MM.1S (cell line): ENCODE results near the gene TMEM232.

ENCODE experiments used
- DNase-seq: peaks from one replicate; pipeline ENCODE4 v3.0.0-alpha.2; 2015
- H2AFZ ChIP-seq: fragments of 300-600 bp; sonication (generic); 2 replicates; pipeline ENCODE4 v1.6.0; 2016; ENCODE audit warnings: antibody characterized with exemption, low read length
- H3F3A ChIP-seq: fragments of 300-600 bp; sonication (generic); 2 replicates; pipeline ENCODE4 v1.6.1; 2016; ENCODE audit warnings: mild to moderate bottlenecking, antibody characterized with exemption, low read length, moderate library complexity, mixed read lengths; ENCODE audit not compliant: insufficient read depth
- H3K27ac ChIP-seq: fragments of 300-600 bp; sonication (generic); 2 replicates; pipeline ENCODE4 v1.5.1; 2016; ENCODE audit warnings: mild to moderate bottlenecking, low read length
- H3K27me3 ChIP-seq: fragments of 300-600 bp; sonication (generic); replicated peaks from 2 replicates; pipeline ENCODE4 v1.6.0; 2016; ENCODE audit warnings: low read length; ENCODE audit not compliant: insufficient read depth
- H3K36me3 ChIP-seq: fragments of 300-600 bp; sonication (generic); replicated peaks from 2 replicates; pipeline ENCODE4 v1.6.1; 2016; ENCODE audit warnings: mild to moderate bottlenecking, low read length, mixed read lengths; ENCODE audit not compliant: insufficient read depth
- H3K4me1 ChIP-seq: fragments of 300-600 bp; sonication (generic); 2 replicates; pipeline ENCODE4 v1.6.1; 2016; ENCODE audit warnings: low read length, mixed read lengths
- H3K4me2 ChIP-seq: fragments of 300-600 bp; sonication (generic); 2 replicates; pipeline ENCODE4 v1.6.0; 2016; ENCODE audit warnings: low read depth, low read length
- H3K4me3 ChIP-seq: fragments of 300-600 bp; sonication (generic); 2 replicates; pipeline ENCODE4 v1.5.1; 2016; ENCODE audit warnings: low read length, mixed read lengths
- H3K79me2 ChIP-seq: fragments of 300-600 bp; sonication (generic); 2 replicates; pipeline ENCODE4 v1.6.1; 2016; ENCODE audit warnings: mixed run types, low read length, mixed read lengths
- H3K9ac ChIP-seq: fragments of 300-600 bp; sonication (generic); 2 replicates; pipeline ENCODE4 v1.6.1; 2016; ENCODE audit warnings: low read length, mixed read lengths
- H3K9me2 ChIP-seq: fragments of 300-600 bp; sonication (generic); replicated peaks from 2 replicates; pipeline ENCODE4 v1.6.1; 2016; ENCODE audit warnings: mild to moderate bottlenecking, low read length, mixed read lengths; ENCODE audit not compliant: insufficient read depth
- H3K9me3 ChIP-seq: fragments of 300-600 bp; sonication (generic); replicated peaks from 2 replicates; pipeline ENCODE4 v1.6.1; 2016; ENCODE audit warnings: mild to moderate bottlenecking, low read length, mixed read lengths; ENCODE audit not compliant: insufficient read depth
- H4K20me1 ChIP-seq: fragments of 300-600 bp; sonication (generic); 2 replicates; pipeline ENCODE4 v1.6.1; 2016; ENCODE audit warnings: mild to moderate bottlenecking, low read length, moderate library complexity, mixed read lengths; ENCODE audit not compliant: insufficient read depth
- EZH2 ChIP-seq: fragments of 300-600 bp; sonication (generic); optimal IDR thresholded peaks from 2 replicates; pipeline ENCODE3; 2017; ENCODE audit warnings: low read depth, mild to moderate bottlenecking, antibody characterized with exemption, low read length, mixed read lengths
- EZH2phosphoT487 ChIP-seq: fragments of 300-600 bp; sonication (generic); IDR thresholded peaks from 2 replicates; pipeline ENCODE4 v1.6.1; 2018; ENCODE audit warnings: antibody characterized with exemption, low read length
- TF ChIP-seq, protein P1 (sequence below): fragments of 300-600 bp; sonication (generic); IDR thresholded peaks from 2 replicates; pipeline ENCODE4 v1.5.1; 2016; ENCODE audit warnings: antibody characterized with exemption, low read length, mixed read lengths

The TMEM232 gene

DNA sequence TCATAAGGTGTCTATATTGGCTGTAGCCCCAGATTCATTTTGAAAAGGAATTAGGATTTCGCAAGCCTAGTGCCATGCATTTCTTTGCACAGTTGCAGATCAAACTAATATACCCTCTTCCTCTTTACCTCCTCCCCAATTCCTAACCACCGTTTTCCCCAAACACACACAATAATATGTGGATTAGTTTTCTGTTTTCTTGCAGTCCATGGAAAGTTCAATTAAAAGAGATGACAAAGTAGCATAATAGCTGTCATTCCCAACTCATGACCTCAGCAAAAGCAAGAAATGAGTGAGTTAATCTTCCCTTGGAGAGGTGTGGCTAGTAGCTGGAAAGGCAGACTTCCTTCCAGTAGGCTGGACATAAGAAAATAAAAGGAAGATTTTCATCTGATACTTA lies 349.1 kb downstream of the TMEM232 start:
- H4K20me1 ChIP-seq: no peaks in the 10 kb centered on the region
- no peak overlapping the region for H3K4me3 ChIP-seq
- no peaks in the 10 kb centered on the region for H3K36me3 ChIP-seq
- no peaks in the 10 kb centered on the region for H3K27me3 ChIP-seq
- no peak overlapping the region for H3K27ac ChIP-seq
- H3K9me3 ChIP-seq: no peaks in the 10 kb centered on the region
- H3K4me1 ChIP-seq: no peaks in the 10 kb centered on the region
- no peak overlapping the region for H2AFZ ChIP-seq
- no peak for DNase-seq
- H3K4me2 ChIP-seq: no peak overlapping the region
- no peak overlapping the region for H3K9ac ChIP-seq
- no peaks in the 10 kb centered on the region for H3K9me2 ChIP-seq
- no peaks in the 10 kb centered on the region for H3F3A ChIP-seq
- no peaks in the 10 kb centered on the region for H3K79me2 ChIP-seq
- TF ChIP-seq, protein P1, sequence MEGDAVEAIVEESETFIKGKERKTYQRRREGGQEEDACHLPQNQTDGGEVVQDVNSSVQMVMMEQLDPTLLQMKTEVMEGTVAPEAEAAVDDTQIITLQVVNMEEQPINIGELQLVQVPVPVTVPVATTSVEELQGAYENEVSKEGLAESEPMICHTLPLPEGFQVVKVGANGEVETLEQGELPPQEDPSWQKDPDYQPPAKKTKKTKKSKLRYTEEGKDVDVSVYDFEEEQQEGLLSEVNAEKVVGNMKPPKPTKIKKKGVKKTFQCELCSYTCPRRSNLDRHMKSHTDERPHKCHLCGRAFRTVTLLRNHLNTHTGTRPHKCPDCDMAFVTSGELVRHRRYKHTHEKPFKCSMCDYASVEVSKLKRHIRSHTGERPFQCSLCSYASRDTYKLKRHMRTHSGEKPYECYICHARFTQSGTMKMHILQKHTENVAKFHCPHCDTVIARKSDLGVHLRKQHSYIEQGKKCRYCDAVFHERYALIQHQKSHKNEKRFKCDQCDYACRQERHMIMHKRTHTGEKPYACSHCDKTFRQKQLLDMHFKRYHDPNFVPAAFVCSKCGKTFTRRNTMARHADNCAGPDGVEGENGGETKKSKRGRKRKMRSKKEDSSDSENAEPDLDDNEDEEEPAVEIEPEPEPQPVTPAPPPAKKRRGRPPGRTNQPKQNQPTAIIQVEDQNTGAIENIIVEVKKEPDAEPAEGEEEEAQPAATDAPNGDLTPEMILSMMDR: no peak
- TF ChIP-seq EZH2phosphoT487 (no peak), EZH2 (no peak)

GRCh38 chr5:110376281-110376951 lies 350.1 kb downstream of the TMEM232 start:
- H3K9ac ChIP-seq: no peak overlapping the region
- DNase-seq: no peak
- H3K4me3 ChIP-seq: no peak overlapping the region
- no peaks in the 10 kb centered on the region for H4K20me1 ChIP-seq
- no peaks in the 10 kb centered on the region for H3K27me3 ChIP-seq
- H3K79me2 ChIP-seq: no peaks in the 10 kb centered on the region
- H3K4me1 ChIP-seq: no peaks in the 10 kb centered on the region
- no peaks in the 10 kb centered on the region for H3K9me2 ChIP-seq
- H3K4me2 ChIP-seq: no peak overlapping the region
- no peak overlapping the region for H3K27ac ChIP-seq
- no peak overlapping the region for H2AFZ ChIP-seq
- TF ChIP-seq EZH2phosphoT487: no peak
- no peak for TF ChIP-seq EZH2
- TF ChIP-seq, protein P1: no peak
- H3K36me3 ChIP-seq: no peaks in the 10 kb centered on the region
- no peaks in the 10 kb centered on the region for H3K9me3 ChIP-seq
- H3F3A ChIP-seq: no peaks in the 10 kb centered on the region

DNA sequence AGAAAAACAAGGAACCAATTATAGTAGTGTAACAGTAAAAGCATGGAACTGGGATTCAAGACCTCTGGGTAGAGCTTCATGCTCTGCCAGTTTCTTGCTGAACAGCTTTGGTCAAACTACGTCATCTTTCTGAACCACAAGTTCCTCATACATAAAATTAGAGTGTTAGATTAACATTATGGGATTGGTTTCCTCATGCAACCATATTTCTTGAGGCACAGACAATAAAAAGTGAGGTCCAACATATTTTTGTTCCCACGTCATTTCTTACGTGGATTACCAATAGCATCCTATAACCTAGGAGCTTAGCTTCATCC lies 354.8 kb downstream of the TMEM232 start:
- H3K36me3 ChIP-seq: no peaks in the 10 kb centered on the region
- H3F3A ChIP-seq: no peaks in the 10 kb centered on the region
- H2AFZ ChIP-seq: no peak overlapping the region
- no peaks in the 10 kb centered on the region for H3K9me2 ChIP-seq
- no peaks in the 10 kb centered on the region for H3K9me3 ChIP-seq
- no peak overlapping the region for H3K4me3 ChIP-seq
- DNase-seq: no peak
- H3K79me2 ChIP-seq: no peaks in the 10 kb centered on the region
- no peak overlapping the region for H3K27ac ChIP-seq
- H3K4me1 ChIP-seq: no peaks in the 10 kb centered on the region
- H3K4me2 ChIP-seq: no peak overlapping the region
- no peaks in the 10 kb centered on the region for H4K20me1 ChIP-seq
- H3K9ac ChIP-seq: no peak overlapping the region
- TF ChIP-seq EZH2 (no peak), EZH2phosphoT487 (no peak)
- TF ChIP-seq, protein P1: no peak
- H3K27me3 ChIP-seq: no peaks in the 10 kb centered on the region
